GM12891 (cell line): ENCODE measurements around the gene HDAC4.

ENCODE experiments used
- DNase-seq: peaks from one replicate; pipeline ENCODE4 v3.0.0; 2011; ENCODE audit warnings: low spot score; ENCODE audit not compliant: insufficient read length
- FAIRE-seq: peaks from 2 replicates; lab custom pipeline; 2011; peaks lifted over from hg19 to GRCh38; lab: Jason Lieb, UNC
- PAX5 ChIP-seq: IDR thresholded peaks from 2 replicates; pipeline ENCODE4 v1.6.1; 2011; ENCODE audit warnings: low read length, moderate library complexity, mild to moderate bottlenecking; ENCODE audit not compliant: insufficient read depth, severe bottlenecking
- POLR2A ChIP-seq: IDR thresholded peaks from 2 replicates; pipeline ENCODE4 v1.6.1; 2011; ENCODE audit warnings: low read depth, low read length, control low read depth
- POLR2AphosphoS5 ChIP-seq: IDR thresholded peaks from 2 replicates; pipeline ENCODE4 v1.6.1; 2011; ENCODE audit warnings: low read depth, low read length, control low read depth
- POU2F2 ChIP-seq: IDR thresholded peaks from 2 replicates; pipeline ENCODE4 v1.6.1; 2011; ENCODE audit warnings: low read depth, mild to moderate bottlenecking, control low read depth, low read length, moderate library complexity
- SPI1 ChIP-seq: IDR thresholded peaks from 2 replicates; pipeline ENCODE4 v1.6.1; 2011; ENCODE audit warnings: low read depth, low read length, control low read depth
- TAF1 ChIP-seq: IDR thresholded peaks from 2 replicates; pipeline ENCODE4 v1.6.1; 2011; ENCODE audit warnings: low read depth, low read length, control low read depth

Gene HDAC4

GRCh38 chr2:239397931-239398471 lies 2.8 kb downstream of the HDAC4 start:
- FAIRE-seq, result no peak
- no peak for DNase-seq

GRCh38 chr2:239396881-239397681 lies 3.7 kb downstream of the HDAC4 start:
- FAIRE-seq (peak; percentile 38), DNase-seq (no peak)
- TF ChIP-seq TAF1, result no peak
- no peak for TF ChIP-seq POLR2AphosphoS5
- no peak for TF ChIP-seq PAX5
- TF ChIP-seq SPI1, result no peak

More at GRCh38 chr2:239397931-239398471, 2.8 kb downstream of the HDAC4 start:
- TF ChIP-seq POLR2A (no peak), SPI1 (no peak), PAX5 (no peak), POU2F2 (no peak)

GRCh38 chr2:239395524-239395923 lies 5.3 kb downstream of the HDAC4 start:
- TF ChIP-seq POLR2AphosphoS5, result no peak
- FAIRE-seq, result no peak
- DNase-seq, result no peak

- FAIRE-seq, result no peak
- no peak for TF ChIP-seq POLR2A
- no peak for DNase-seq
These were observed 5.8 kb downstream of the HDAC4 start for GRCh38 chr2:239394978-239395377.

GRCh38 chr2:239394346-239394945 lies 6.4 kb downstream of the HDAC4 start:
- DNase-seq, result no peak

GRCh38 chr2:239393941-239394340 lies 6.9 kb downstream of the HDAC4 start:
- TF ChIP-seq TAF1 (no peak), PAX5 (no peak), POU2F2 (no peak), SPI1 (no peak), POLR2A (no peak), POLR2AphosphoS5 (no peak)
- DNase-seq, result no peak
- FAIRE-seq, result no peak

More at GRCh38 chr2:239394346-239394945, 6.4 kb downstream of the HDAC4 start:
- TF ChIP-seq POLR2AphosphoS5 (no peak), TAF1 (no peak), POU2F2 (no peak), SPI1 (no peak), PAX5 (no peak), POLR2A (no peak)
- FAIRE-seq, result no peak

GRCh38 chr2:239393388-239393940 lies 7.4 kb downstream of the HDAC4 start:
- TF ChIP-seq POLR2AphosphoS5 (no peak), SPI1 (no peak), TAF1 (no peak), PAX5 (no peak), POU2F2 (no peak), POLR2A (no peak)
- no peak for FAIRE-seq
- no peak for DNase-seq

GRCh38 chr2:239392688-239393387 lies 8.0 kb downstream of the HDAC4 start:
- TF ChIP-seq POU2F2, result no peak
- TF ChIP-seq POLR2A, result no peak
- no peak for TF ChIP-seq SPI1
- no peak for TF ChIP-seq PAX5
- no peak for TF ChIP-seq TAF1
- no peak for TF ChIP-seq POLR2AphosphoS5
- no peak for FAIRE-seq

GRCh38 chr2:239392072-239392357 lies 8.8 kb downstream of the HDAC4 start:
- TF ChIP-seq PAX5 (no peak), POLR2A (no peak), POLR2AphosphoS5 (no peak), TAF1 (no peak), SPI1 (no peak), POU2F2 (no peak)
- no peak for DNase-seq
- no peak for FAIRE-seq

More at GRCh38 chr2:239392688-239393387, 8.0 kb downstream of the HDAC4 start:
- DNase-seq, result no peak
